ENCODE data around the gene CWF19L1.

- TF ChIP-seq CTCF (conservative IDR thresholded peaks at IDR 0.05) (no peak), ZFX (IDR thresholded peaks at IDR 0.05) (no peak)
Measured at GRCh38 chr10:100229819-100230422, 37.5 kb downstream of the CWF19L1 start.
